Gastroesophageal sphincter (tissue), 4 donors: ENCODE data around the gene LEAP2. TPM values are rescaled to one million over a fixed set of nuclear protein-coding genes. Genes with fewer than 3 reads are reported as not detected.

ENCODE experiments used
- ATAC-seq: fragments of 150-250 bp; one replicate; pipeline ENCODE4 v1.9.1; 2016; ENCODE audit warnings: mild to moderate bottlenecking, moderate library complexity
- H3K27ac ChIP-seq, 4 donors: fragments of 200-600 bp; sonication (generic) in 3 of 4; 1 replicate in 3 of 4; 2 replicates in 1 of 4; pipeline ENCODE4 v1.5.1; 2016 to 2019
- H3K27me3 ChIP-seq: fragments of 200-600 bp; sonication (generic); one replicate; pipeline ENCODE4 v1.5.1; 2019
- H3K36me3 ChIP-seq, 2 donors: fragments of 200-600 bp; sonication (generic); one replicate each; pipeline ENCODE4 v1.5.1; 2019; ENCODE audit warnings: control low read depth in 1 of 2
- H3K4me1 ChIP-seq, 3 donors: fragments of 200-600 bp; sonication (generic); 1 replicate in 2 of 3; 2 replicates in 1 of 3; pipeline ENCODE4 v1.5.1; 2016 to 2019; ENCODE audit warnings: control low read depth in 2 of 3
- H3K4me3 ChIP-seq, 2 donors: fragments of 200-600 bp; sonication (generic); one replicate each; pipeline ENCODE4 v1.5.1; 2019; ENCODE audit warnings: mild to moderate bottlenecking in 1 of 2, moderate library complexity in 1 of 2
- H3K9me3 ChIP-seq, 3 donors: fragments of 200-600 bp; sonication (generic); one replicate each; pipeline ENCODE4 v1.5.1; 2017 to 2019; ENCODE audit warnings: control low read depth in 2 of 3
- CTCF ChIP-seq, 4 experiments: fragments of 200-600 bp in 2 of 4; fragments of 450-650 bp in 2 of 4; sonication (generic) in 1 of 4; IDR thresholded peaks; one replicate each; pipeline ENCODE4 v1.5.1; 2017 to 2019; ENCODE audit warnings: antibody characterized with exemption in 4 of 4, mild to moderate bottlenecking in 2 of 4, moderate library complexity in 2 of 4
- EP300 ChIP-seq: sonication (generic); formaldehyde crosslinking; IDR thresholded peaks from one replicate; pipeline ENCODE4 v1.6.1; 2017; ENCODE audit warnings: antibody characterized with exemption, mild to moderate bottlenecking
- POLR2A ChIP-seq, 2 donors: fragments of 450-650 bp; IDR thresholded peaks; one replicate each; pipeline ENCODE4 v1.6.1; 2017; ENCODE audit warnings: antibody characterized with exemption in 2 of 2, mild to moderate bottlenecking in 2 of 2, moderate library complexity in 1 of 2
- POLR2AphosphoS5 ChIP-seq: sonication (generic); formaldehyde crosslinking; IDR thresholded peaks from one replicate; pipeline ENCODE4 v1.6.1; 2017; ENCODE audit warnings: antibody characterized with exemption
- WGBS, 2 donors: methylation state at CpG; one replicate each; pipeline ENCODE4 v1.1.5; 2018; ENCODE audit warnings: low coverage in 1 of 2; 5-methylcytosine and 5-hydroxymethylcytosine counted together
- total RNA-seq, 4 donors: library from RNA; depleted of rRNA; stranded (reverse); fragments of >200 nt; gene quantifications; one replicate each; pipeline ENCODE4 v1.1.0, GENCODE V29; 2016

Gene LEAP2
- total RNA-seq, 4 donors from 2014 or later, result 0.12 to 1.9 (median 0.74) TPM

DNA sequence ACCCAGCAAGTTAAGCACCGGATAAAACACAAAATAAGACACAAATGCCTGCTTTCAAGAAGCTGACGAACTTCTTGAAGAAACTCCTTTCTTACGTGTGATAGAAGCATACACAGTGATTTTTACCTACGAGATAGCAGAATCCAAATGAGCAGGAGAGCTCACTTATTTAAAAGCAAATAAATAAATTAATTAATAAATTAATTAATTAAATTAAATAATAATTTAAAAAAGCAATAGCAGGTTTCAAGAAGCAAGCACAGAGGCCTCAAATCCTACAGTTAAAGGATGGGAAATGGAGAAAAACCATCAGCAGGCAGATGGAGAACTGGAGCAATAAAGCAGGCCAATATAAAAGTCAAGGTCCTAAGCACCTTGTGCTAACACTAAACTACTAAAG is 17.3 kb downstream of the LEAP2 start:
- 82 to 98% methylated on average over 4 of the region's 4 CpGs for WGBS, 2 donors

GRCh38 chr5:132895719-132896305 is 22.3 kb downstream of the LEAP2 start:
- no peak for ATAC-seq
- H3K4me1 ChIP-seq, result peaks cover 0 to 12% (median 0%) of the 10 kb centered on the region in 3 donors
- H3K36me3 ChIP-seq, result peaks cover 3 to 86% of the 10 kb centered on the region in 2 donors
- TF ChIP-seq EP300 (no peak), CTCF (IDR thresholded peaks at IDR 0.05) (no peak), POLR2AphosphoS5 (no peak), POLR2A (IDR thresholded peaks at IDR 0.05) (no peak)
- no peaks in the 10 kb centered on the region for H3K9me3 ChIP-seq
- no peaks in the 10 kb centered on the region for H3K27me3 ChIP-seq
- H3K4me3 ChIP-seq, result no peak overlapping the region
- WGBS, 2 donors, result 75 to 79% methylated on average over 3 to 4 of the region's 4 CpGs
- H3K27ac ChIP-seq, result no peak overlapping the region

More for the DNA sequence above, 17.3 kb downstream of the LEAP2 start:
- peaks cover 12 to 100% of the 10 kb centered on the region in 2 donors for H3K36me3 ChIP-seq
- no peak overlapping the region for H3K27ac ChIP-seq
- no peaks in the 10 kb centered on the region for H3K27me3 ChIP-seq
- TF ChIP-seq EP300 (no peak), POLR2AphosphoS5 (no peak), CTCF (IDR thresholded peaks at IDR 0.05) (no peak), POLR2A (IDR thresholded peaks at IDR 0.05) (no peak)
- no peaks in the 10 kb centered on the region for H3K9me3 ChIP-seq
- ATAC-seq, result no peak
- H3K4me3 ChIP-seq, result no peak overlapping the region
- H3K4me1 ChIP-seq, result peaks cover 0 to 12% (median 0%) of the 10 kb centered on the region in 3 donors

GRCh38 chr5:132896685-132897084 is 23.2 kb downstream of the LEAP2 start:
- no peak for ATAC-seq

GRCh38 chr5:132898094-132898493 is 24.6 kb downstream of the LEAP2 start:
- Histone ChIP-seq H3K9me3 (no peaks in the 10 kb centered on the region), H3K27me3 (no peaks in the 10 kb centered on the region), H3K4me1 (peaks cover 0 to 12% (median 0%) of the 10 kb centered on the region in 3 donors), H3K4me3 (no peak overlapping the region), H3K36me3 (peaks cover 3 to 69% of the 10 kb centered on the region in 2 donors), H3K27ac (no peak overlapping the region)
- ATAC-seq, result no peak
- no peak for TF ChIP-seq CTCF (IDR thresholded peaks at IDR 0.05)
- no peak for TF ChIP-seq POLR2A (IDR thresholded peaks at IDR 0.05)
- no peak for TF ChIP-seq POLR2AphosphoS5
- no peak for TF ChIP-seq EP300
- 63 to 65% methylated on average over 3 of the region's 3 CpGs for WGBS, 2 donors

More at GRCh38 chr5:132896685-132897084, 23.2 kb downstream of the LEAP2 start:
- WGBS, 2 donors, result 80 to 94% methylated on average over 1 to 4 of the region's 7 CpGs
- no peaks in the 10 kb centered on the region for H3K9me3 ChIP-seq
- no peak overlapping the region for H3K4me3 ChIP-seq
- H3K27ac ChIP-seq, result no peak overlapping the region
- peaks cover 3 to 77% of the 10 kb centered on the region in 2 donors for H3K36me3 ChIP-seq
- H3K4me1 ChIP-seq, result peaks cover 0 to 12% (median 0%) of the 10 kb centered on the region in 3 donors
- TF ChIP-seq POLR2A (IDR thresholded peaks at IDR 0.05) (no peak), POLR2AphosphoS5 (no peak), CTCF (IDR thresholded peaks at IDR 0.05) (no peak), EP300 (no peak)
- H3K27me3 ChIP-seq, result no peaks in the 10 kb centered on the region

GRCh38 chr5:132901036-132901435 is 27.6 kb downstream of the LEAP2 start:
- H3K9me3 ChIP-seq, result no peaks in the 10 kb centered on the region
- ATAC-seq, result no peak
- peaks cover 3 to 47% of the 10 kb centered on the region in 2 donors for H3K36me3 ChIP-seq
- no peak overlapping the region for H3K4me3 ChIP-seq
- H3K27ac ChIP-seq, result no peak overlapping the region
- H3K27me3 ChIP-seq, result no peaks in the 10 kb centered on the region
- TF ChIP-seq CTCF (IDR thresholded peaks at IDR 0.05), result no peak
- no peak for TF ChIP-seq EP300
- TF ChIP-seq POLR2A (IDR thresholded peaks at IDR 0.05), result no peak
- TF ChIP-seq POLR2AphosphoS5, result no peak
- 61 to 68% methylated on average over 4 of the region's 4 CpGs for WGBS, 2 donors
- peaks cover 0 to 8% (median 0%) of the 10 kb centered on the region in 3 donors for H3K4me1 ChIP-seq
